CD8-positive, alpha-beta memory T cell (primary cell): ENCODE results near the gene COPS3. TPM values are rescaled to one million over a fixed set of nuclear protein-coding genes. Genes with fewer than 3 reads are reported as not detected.
A peak's percentile ranks its signal among the peaks of the same experiment; 100 is the strongest.

ENCODE experiments used
- CTCF ChIA-PET: fragments of 350-600 bp; sonication (Branson Sonifier 250); formaldehyde crosslinking; loops from one replicate; lab custom pipeline; 2021; ENCODE audit warnings: antibody characterized with exemption; lab: Charles Lee
- POLR2A ChIA-PET: fragments of 350-600 bp; sonication (Branson Sonifier 250); formaldehyde crosslinking; loops from one replicate; lab custom pipeline; 2021; ENCODE audit warnings: antibody characterized with exemption; lab: Charles Lee
- DNase-seq, 5 donors: peaks; one replicate each; pipeline versions ENCODE4 v3.0.0 to v3.0.0-alpha.2; 2020 to 2022; ENCODE audit warnings: mixed read lengths in 1 of 5
- H3K27ac ChIP-seq: one replicate; pipeline ENCODE4 v1.7.0; 2013; ENCODE audit warnings: low read depth, mild to moderate bottlenecking, low read length, moderate library complexity
- H3K27me3 ChIP-seq: 2 replicates; pipeline ENCODE4 v1.7.0; 2013; ENCODE audit warnings: low read length, mild to moderate bottlenecking; ENCODE audit not compliant: insufficient read depth, poor library complexity, severe bottlenecking
- H3K36me3 ChIP-seq: 2 replicates; pipeline ENCODE4 v1.7.0; 2013; ENCODE audit warnings: mild to moderate bottlenecking, low read length, moderate library complexity; ENCODE audit not compliant: insufficient read depth
- H3K4me1 ChIP-seq: 2 replicates; pipeline ENCODE4 v1.7.0; 2013; ENCODE audit warnings: mild to moderate bottlenecking, low read length, moderate library complexity; ENCODE audit not compliant: insufficient read depth
- H3K4me3 ChIP-seq: 2 replicates; pipeline ENCODE4 v1.7.0; 2013; ENCODE audit warnings: mild to moderate bottlenecking, low read length
- H3K9me3 ChIP-seq: 2 replicates; pipeline ENCODE4 v1.7.0; 2013; ENCODE audit warnings: mild to moderate bottlenecking, low read length
- H3K27ac Mint-ChIP-seq, 8 donors: one replicate each; pipeline ENCODE4 v1.8.0; 2020 to 2021; ENCODE audit warnings: mixed read lengths in 8 of 8, mild to moderate bottlenecking in 6 of 8, inconsistent platforms in 3 of 8, moderate library complexity in 3 of 8
- H3K27me3 Mint-ChIP-seq, 2 donors: one replicate each; pipeline ENCODE4 v1.8.0; 2020 to 2021; ENCODE audit warnings: mixed read lengths in 2 of 2, mild to moderate bottlenecking in 1 of 2, moderate library complexity in 1 of 2
- H3K36me3 Mint-ChIP-seq, 3 donors: one replicate each; pipeline ENCODE4 v1.8.0; 2020 to 2021; ENCODE audit warnings: mixed read lengths in 3 of 3, inconsistent platforms in 1 of 3, mild to moderate bottlenecking in 1 of 3
- H3K4me1 Mint-ChIP-seq, 3 donors: one replicate each; pipeline ENCODE4 v1.8.0; 2020 to 2021; ENCODE audit warnings: mixed read lengths in 3 of 3, inconsistent platforms in 1 of 3, mild to moderate bottlenecking in 1 of 3
- H3K4me3 Mint-ChIP-seq, 7 donors: one replicate each; pipeline ENCODE4 v1.8.0; 2020 to 2021; ENCODE audit warnings: mixed read lengths in 7 of 7, mild to moderate bottlenecking in 6 of 7, moderate library complexity in 4 of 7, inconsistent platforms in 2 of 7
- H3K9me3 Mint-ChIP-seq, 5 donors: one replicate each; pipeline ENCODE4 v1.8.0; 2020 to 2022; ENCODE audit warnings: mixed read lengths in 5 of 5, mild to moderate bottlenecking in 3 of 5, moderate library complexity in 2 of 5, inconsistent platforms in 1 of 5
- polyA plus RNA-seq: library from polyadenylated mRNA; unstranded; fragments of 300-500 nt; fragmentation: Illumina TruSeq; gene quantifications from one replicate; pipeline ENCODE4 v1.2.3, GENCODE V29; 2021
- total RNA-seq, 2 experiments: library from RNA; stranded (reverse); gene quantifications; one replicate each; pipeline ENCODE4 v1.2.3, GENCODE V29; 2021

Gene COPS3
- total RNA-seq (100 to 1,000 TPM; 132 to 137 TPM), polyA plus RNA-seq (86.3 TPM)

DNA sequence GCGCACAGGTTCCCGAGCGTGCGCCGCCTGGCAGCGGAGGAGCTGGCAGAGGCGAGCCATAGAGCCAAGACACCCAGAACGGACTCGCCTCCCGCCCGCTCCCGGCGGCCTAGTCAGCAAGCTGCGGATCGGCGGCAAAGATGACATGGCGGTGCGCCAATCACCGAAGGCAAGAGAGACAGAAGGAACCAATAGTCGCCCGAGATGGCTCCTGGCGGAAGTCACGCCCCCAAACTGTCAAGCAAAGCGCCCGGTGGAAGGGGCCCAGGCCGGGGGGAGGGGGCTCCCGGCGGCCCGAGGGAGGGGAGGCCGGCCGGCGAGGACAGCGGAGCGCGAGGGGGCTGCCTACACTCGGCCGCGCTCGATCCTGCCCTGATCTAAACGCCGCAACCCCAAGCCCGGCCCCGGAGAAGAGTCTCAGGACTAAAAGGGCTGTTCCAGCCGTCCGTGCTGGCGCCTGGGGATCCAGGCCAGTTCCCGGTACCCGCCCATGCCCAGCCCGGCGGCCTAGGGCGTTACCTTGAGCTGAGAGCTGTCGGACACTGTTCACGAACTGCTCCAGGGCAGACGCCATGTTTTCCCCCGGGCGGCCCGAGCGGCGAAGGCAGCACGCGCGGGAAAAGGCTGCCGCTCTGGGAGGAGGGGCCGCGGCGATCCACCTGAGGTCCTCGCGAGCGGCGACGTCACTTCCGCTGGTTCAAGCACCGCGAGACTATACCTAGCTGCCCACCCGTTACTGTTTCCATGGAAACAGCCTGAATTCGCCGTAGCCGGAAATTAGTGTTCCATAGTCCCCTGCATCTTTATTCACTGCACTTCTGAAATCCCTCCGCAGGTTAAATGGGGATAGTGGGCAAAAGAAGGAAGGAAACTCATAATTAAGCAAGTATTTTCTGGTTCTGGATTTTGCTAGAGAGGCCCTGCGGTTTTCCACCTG, at the start of gene COPS3:
TSS of gene COPS3 (minus strand) at position 634 of the 937 bp plus-strand sequence. CDS start at position 574, 60 bp downstream.
- DNase-seq, result peak; percentile 96 to 99 (median 96)
- Mint-ChIP-seq H3K36me3 (peaks cover 0 to 24% (median 0%) of the 10 kb centered on the region in 3 donors), H3K4me1 (peaks cover 33 to 52% (median 37%) of the 10 kb centered on the region in 3 donors), H3K27me3 (no peaks in the 10 kb centered on the region), H3K4me3 (peak within 1 kb of the TSS; percentile 88 to 99 (median 92)), H3K9me3 (no peaks in the 10 kb centered on the region), H3K27ac (peak within 1 kb of the TSS; percentile 95 to 99 (median 98))
- Histone ChIP-seq H3K4me3 (peak within 1 kb of the TSS; percentile 77), H3K27ac (peak within 1 kb of the TSS; percentile 89), H3K4me1 (peaks cover 33% of the 10 kb centered on the region), H3K27me3 (no peaks in the 10 kb centered on the region), H3K9me3 (no peaks in the 10 kb centered on the region), H3K36me3 (no peaks in the 10 kb centered on the region)
- ChIA-PET POLR2A (interaction anchor here (0.7 to 2.5 kb wide), 4 partner anchors 25 to 155 kb away, joined by 3 to 10 read pairs (median 5); partner anchors contain the start of gene FLCN), CTCF (interaction anchor here (1.2 to 1.7 kb wide), 4 partner anchors 9 to 43 kb away, joined by 4 to 6 read pairs (median 4); partner anchors contain the start of gene FLCN)

DNA sequence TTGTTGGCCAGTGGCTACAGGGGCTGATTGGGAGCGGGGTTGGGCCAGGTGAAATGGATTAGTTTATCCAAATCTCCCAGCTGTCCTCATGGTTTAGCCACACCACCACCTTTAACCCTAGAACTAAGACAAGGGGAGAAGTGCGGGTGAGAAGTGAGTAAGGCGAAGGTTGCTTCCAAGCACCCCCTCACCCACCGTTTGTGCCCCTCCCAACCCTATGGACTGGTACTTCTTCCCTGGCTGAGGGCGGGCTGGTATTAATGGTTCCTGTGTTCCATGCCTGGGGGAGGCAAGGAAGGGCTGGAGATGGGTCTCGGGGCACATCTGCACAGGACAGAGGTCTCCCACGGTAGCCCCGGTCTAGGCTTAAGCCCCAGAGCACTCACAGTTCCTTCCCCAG, 47.2 kb upstream of the COPS3 start:
- Mint-ChIP-seq H3K27ac (peak overlapping the region in 1 of 8 donors; percentile 92), H3K4me3 (no peak overlapping the region), H3K4me1 (no peaks in the 10 kb centered on the region), H3K36me3 (no peaks in the 10 kb centered on the region), H3K9me3 (no peaks in the 10 kb centered on the region), H3K27me3 (no peaks in the 10 kb centered on the region)
- Histone ChIP-seq H3K4me3 (no peak overlapping the region), H3K27me3 (no peaks in the 10 kb centered on the region), H3K4me1 (no peaks in the 10 kb centered on the region), H3K36me3 (no peaks in the 10 kb centered on the region), H3K27ac (no peak overlapping the region), H3K9me3 (no peaks in the 10 kb centered on the region)
- no peak for DNase-seq
- CTCF ChIA-PET, result no interaction called here
- POLR2A ChIA-PET, result no interaction called here

DNA sequence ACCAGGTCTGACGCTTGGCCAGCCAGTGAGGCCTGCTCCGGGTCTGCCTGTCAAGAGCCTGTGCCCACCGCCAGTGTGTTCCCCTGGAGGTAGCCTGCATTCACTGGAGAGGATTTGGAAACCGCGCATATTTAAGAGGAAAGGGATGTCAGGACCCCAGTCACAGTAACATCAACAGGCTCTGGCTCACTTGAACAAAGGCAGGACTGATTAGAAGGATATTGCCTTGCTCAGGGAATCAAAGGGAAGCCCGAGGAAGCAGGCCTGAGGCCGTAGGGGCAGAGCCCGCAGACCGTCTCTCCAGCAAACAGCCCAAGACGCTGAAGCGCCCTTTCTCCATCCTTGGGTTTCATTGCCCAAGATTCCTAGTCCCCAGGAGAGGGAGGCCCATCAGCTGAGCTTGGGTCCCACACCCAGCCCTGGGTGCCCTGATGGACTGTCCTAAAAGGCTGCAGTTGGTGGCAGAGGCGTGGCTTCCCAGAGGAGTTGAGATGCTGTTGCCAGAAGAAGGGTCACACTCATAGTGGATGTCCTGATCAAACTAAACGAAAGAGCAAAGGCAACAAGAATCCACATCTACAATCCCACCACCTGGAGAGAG, 45.3 kb upstream of the COPS3 start:
- Histone ChIP-seq H3K9me3 (no peaks in the 10 kb centered on the region), H3K36me3 (no peaks in the 10 kb centered on the region), H3K4me3 (no peak overlapping the region), H3K27ac (no peak overlapping the region), H3K4me1 (no peaks in the 10 kb centered on the region), H3K27me3 (no peaks in the 10 kb centered on the region)
- no peak overlapping the region for H3K27ac Mint-ChIP-seq
- ChIA-PET CTCF (no interaction called here), POLR2A (no interaction called here)
- no peaks in the 10 kb centered on the region for H3K36me3 Mint-ChIP-seq
- no peaks in the 10 kb centered on the region for H3K9me3 Mint-ChIP-seq
- H3K27me3 Mint-ChIP-seq, result no peaks in the 10 kb centered on the region
- H3K4me1 Mint-ChIP-seq, result no peaks in the 10 kb centered on the region
- no peak overlapping the region for H3K4me3 Mint-ChIP-seq
- DNase-seq, result no peak

DNA sequence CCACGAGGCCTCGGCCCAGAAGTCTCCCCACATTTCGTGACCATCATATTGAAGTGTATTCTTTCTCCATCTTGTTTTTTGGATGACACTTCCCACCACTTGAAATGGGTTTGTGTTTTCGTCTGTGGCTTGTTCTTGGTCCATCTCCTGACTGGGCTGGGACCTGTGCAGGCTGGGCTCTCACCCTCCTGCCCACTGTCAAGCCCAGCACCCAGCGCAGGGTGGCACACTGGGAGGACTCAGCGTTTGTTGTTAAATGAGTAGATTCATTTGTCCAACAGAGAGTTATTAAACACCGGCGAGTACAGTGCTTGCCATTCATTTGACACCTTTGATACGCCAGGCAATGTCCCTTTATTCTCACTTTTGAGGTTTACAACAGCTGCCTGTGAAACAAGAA, 44.8 kb upstream of the COPS3 start:
- POLR2A ChIA-PET, result no interaction called here
- no peaks in the 10 kb centered on the region for H3K27me3 Mint-ChIP-seq
- no peaks in the 10 kb centered on the region for H3K4me1 Mint-ChIP-seq

DNA sequence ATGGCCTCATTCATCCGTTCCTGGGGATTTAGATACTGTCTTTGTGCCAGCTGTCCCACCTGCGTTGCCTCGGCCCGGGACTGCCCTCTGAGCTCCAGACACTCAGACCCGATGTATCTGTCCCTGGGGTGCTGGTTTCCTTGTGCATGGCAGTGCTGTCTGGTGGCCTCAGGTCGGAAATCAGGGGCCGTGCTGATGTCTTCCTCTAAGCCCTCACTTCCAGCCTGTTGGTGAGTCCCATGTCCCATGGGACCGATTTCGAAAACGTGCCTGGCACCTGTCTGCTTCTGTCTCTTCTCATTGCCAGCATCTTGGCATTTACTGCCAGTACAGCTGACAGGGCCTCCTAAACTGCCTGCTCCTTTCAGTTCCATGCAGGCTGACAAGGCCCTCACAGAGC, 44.2 kb upstream of the COPS3 start:
- H3K9me3 Mint-ChIP-seq, result no peaks in the 10 kb centered on the region
- no peaks in the 10 kb centered on the region for H3K36me3 ChIP-seq
- H3K4me3 ChIP-seq, result no peak overlapping the region
- H3K36me3 Mint-ChIP-seq, result no peaks in the 10 kb centered on the region
- H3K9me3 ChIP-seq, result no peaks in the 10 kb centered on the region
- no peak overlapping the region for H3K4me3 Mint-ChIP-seq
- DNase-seq, result no peak
- H3K4me1 Mint-ChIP-seq, result no peaks in the 10 kb centered on the region
- H3K27ac Mint-ChIP-seq, result peak overlapping the region in 1 of 8 donors; percentile 92
- POLR2A ChIA-PET, result no interaction called here
- no peaks in the 10 kb centered on the region for H3K27me3 ChIP-seq
- CTCF ChIA-PET, result no interaction called here
- H3K27me3 Mint-ChIP-seq, result no peaks in the 10 kb centered on the region
- no peaks in the 10 kb centered on the region for H3K4me1 ChIP-seq
- no peak overlapping the region for H3K27ac ChIP-seq

More for the DNA sequence above, 44.8 kb upstream of the COPS3 start:
- Histone ChIP-seq H3K36me3 (no peaks in the 10 kb centered on the region), H3K9me3 (no peaks in the 10 kb centered on the region), H3K4me3 (no peak overlapping the region), H3K27ac (no peak overlapping the region), H3K4me1 (no peaks in the 10 kb centered on the region), H3K27me3 (no peaks in the 10 kb centered on the region)
- Mint-ChIP-seq H3K9me3 (no peaks in the 10 kb centered on the region), H3K27ac (no peak overlapping the region), H3K4me3 (no peak overlapping the region), H3K36me3 (no peaks in the 10 kb centered on the region)
- no peak for DNase-seq
- CTCF ChIA-PET, result no interaction called here

DNA sequence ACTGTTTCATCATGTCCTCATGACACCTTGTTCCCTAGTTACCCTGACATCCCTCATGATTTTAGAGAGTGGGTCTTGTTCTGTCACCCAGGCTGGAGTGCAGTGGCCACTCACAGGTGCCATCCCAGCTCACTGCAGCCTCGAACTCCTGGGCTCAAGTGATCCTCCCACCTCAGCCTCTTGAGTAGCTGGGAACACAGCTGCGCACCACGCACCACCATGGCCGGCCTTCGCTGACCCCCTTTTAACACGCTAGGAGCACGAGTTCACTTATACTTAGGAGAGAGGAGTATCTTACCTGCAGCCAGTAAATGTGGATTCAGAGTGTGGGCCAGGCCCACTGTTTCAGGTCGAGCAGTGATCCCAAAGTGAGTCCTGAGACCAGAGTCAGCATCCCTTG, 43.6 kb upstream of the COPS3 start:
- DNase-seq, result no peak
- no peaks in the 10 kb centered on the region for H3K4me1 Mint-ChIP-seq
- H3K9me3 Mint-ChIP-seq, result no peaks in the 10 kb centered on the region
- no peaks in the 10 kb centered on the region for H3K36me3 Mint-ChIP-seq
- H3K4me3 Mint-ChIP-seq, result no peak overlapping the region
- H3K27ac Mint-ChIP-seq, result peak overlapping the region in 1 of 8 donors; percentile 33
- H3K9me3 ChIP-seq, result no peaks in the 10 kb centered on the region
- H3K27me3 Mint-ChIP-seq, result no peaks in the 10 kb centered on the region
- POLR2A ChIA-PET, result no interaction called here
- H3K27me3 ChIP-seq, result no peaks in the 10 kb centered on the region
- H3K4me1 ChIP-seq, result no peaks in the 10 kb centered on the region
- CTCF ChIA-PET, result no interaction called here
- no peak overlapping the region for H3K27ac ChIP-seq
- H3K4me3 ChIP-seq, result no peak overlapping the region
- H3K36me3 ChIP-seq, result no peaks in the 10 kb centered on the region

DNA sequence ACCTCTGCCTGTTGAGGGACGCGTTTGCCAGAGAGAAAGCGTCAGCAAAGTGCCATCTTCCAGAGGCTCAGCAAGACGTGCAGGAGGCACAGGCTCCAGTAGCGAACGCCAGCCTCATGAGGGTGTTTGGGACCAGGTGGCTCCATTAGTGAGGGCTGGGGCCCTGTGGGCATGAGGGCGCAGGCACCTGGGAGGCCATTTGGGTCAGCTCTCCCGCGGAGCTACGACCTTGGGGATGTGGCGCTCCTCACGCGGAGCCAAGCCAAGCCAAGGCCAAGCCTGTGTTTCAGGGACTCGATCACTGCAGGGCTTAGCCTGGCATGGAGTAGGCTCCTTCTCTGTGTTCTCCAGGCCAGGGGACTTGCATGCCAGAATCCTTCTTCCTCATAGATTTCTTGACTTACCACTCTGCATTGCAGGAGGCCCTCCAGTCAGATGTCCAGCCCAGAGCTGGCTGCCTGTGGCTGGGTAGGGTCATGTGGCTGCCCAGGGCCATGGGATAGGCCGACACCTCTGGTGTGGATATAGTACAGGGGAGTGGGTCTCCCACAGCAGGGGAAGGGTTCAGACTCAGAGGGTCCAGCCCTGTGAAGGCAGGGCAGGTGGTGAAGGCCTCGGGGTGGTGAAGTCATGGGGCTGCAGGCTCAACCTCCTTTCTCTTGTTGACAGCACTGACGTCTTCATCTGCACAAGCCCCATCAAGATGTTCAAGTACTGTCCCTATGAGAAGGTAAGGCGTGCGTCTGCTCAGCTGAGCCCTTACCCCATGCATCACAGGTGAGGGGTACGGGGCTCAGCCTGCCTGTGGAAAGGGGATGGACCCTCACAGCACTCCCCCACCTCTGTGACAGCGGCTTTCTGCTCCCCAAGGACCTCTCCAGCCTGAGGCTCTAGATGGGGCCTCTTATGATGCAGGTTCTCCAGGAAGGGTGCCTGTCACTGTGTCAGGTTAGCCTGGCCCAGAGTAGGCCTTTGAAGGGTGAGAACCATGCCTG, 41.8 kb upstream of the COPS3 start:
- no peaks in the 10 kb centered on the region for H3K36me3 Mint-ChIP-seq
- ChIA-PET POLR2A (no interaction called here), CTCF (no interaction called here)
- H3K27ac Mint-ChIP-seq, result peak overlapping the region in 2 of 8 donors; percentile 29 to 47
- Histone ChIP-seq H3K36me3 (no peaks in the 10 kb centered on the region), H3K4me1 (no peaks in the 10 kb centered on the region), H3K27ac (no peak overlapping the region), H3K27me3 (no peaks in the 10 kb centered on the region), H3K9me3 (no peaks in the 10 kb centered on the region), H3K4me3 (no peak overlapping the region)
- H3K27me3 Mint-ChIP-seq, result no peaks in the 10 kb centered on the region
- H3K4me3 Mint-ChIP-seq, result no peak overlapping the region
- no peaks in the 10 kb centered on the region for H3K9me3 Mint-ChIP-seq
- H3K4me1 Mint-ChIP-seq, result no peaks in the 10 kb centered on the region
- DNase-seq, result no peak
